DOHH2 (cell line): ENCODE results near the gene ADCY1.

Experiments used
- H3F3A ChIP-seq: fragments of 200-600 bp; sonication (generic), shearing (Covaris generic); 2 replicates; pipeline ENCODE4 v1.6.0; 2016; ENCODE audit warnings: antibody characterized with exemption, mild to moderate bottlenecking; ENCODE audit not compliant: control insufficient read depth, insufficient read depth
- H3K27ac ChIP-seq: fragments of 200-600 bp; sonication (generic); 2 replicates; pipeline ENCODE4 v1.5.1; 2014; ENCODE audit warnings: low read depth, mild to moderate bottlenecking, low read length, moderate library complexity
- H3K27me3 ChIP-seq: fragments of 200-600 bp; sonication (generic); 2 replicates; pipeline ENCODE4 v1.6.1; 2014; ENCODE audit warnings: mild to moderate bottlenecking, low read length, mixed read lengths; ENCODE audit not compliant: control insufficient read depth
- H3K36me3 ChIP-seq: fragments of 200-600 bp; sonication (generic); 2 replicates; pipeline ENCODE4 v1.6.1; 2014; ENCODE audit warnings: mild to moderate bottlenecking, low read length, moderate library complexity, mixed read lengths; ENCODE audit not compliant: control insufficient read depth
- H3K4me1 ChIP-seq: fragments of 200-600 bp; sonication (generic); 2 replicates; pipeline ENCODE4 v1.6.1; 2014; ENCODE audit warnings: mild to moderate bottlenecking, low read length, mixed read lengths; ENCODE audit not compliant: control insufficient read depth
- H3K4me2 ChIP-seq: fragments of 200-600 bp; sonication (generic); 2 replicates; pipeline ENCODE4 v1.6.0; 2014; ENCODE audit warnings: mild to moderate bottlenecking, low read length, moderate library complexity
- H3K4me3 ChIP-seq: fragments of 200-600 bp; sonication (generic); 2 replicates; pipeline ENCODE4 v1.5.1; 2014; ENCODE audit warnings: mild to moderate bottlenecking, low read length, mixed read lengths
- H3K79me2 ChIP-seq: fragments of 200-600 bp; sonication (generic); 2 replicates; pipeline ENCODE4 v1.6.1; 2014; ENCODE audit warnings: mild to moderate bottlenecking, low read length, mixed read lengths; ENCODE audit not compliant: control insufficient read depth
- H3K9me2 ChIP-seq: fragments of 200-600 bp; sonication (generic); replicated peaks from 2 replicates; pipeline ENCODE4 v1.6.1; 2014; ENCODE audit warnings: mild to moderate bottlenecking, low read length, mixed read lengths; ENCODE audit not compliant: control insufficient read depth
- H3K9me3 ChIP-seq: fragments of 200-600 bp; sonication (generic); 2 replicates; pipeline ENCODE4 v1.6.1; 2014; ENCODE audit warnings: antibody characterized with exemption, low read length, mixed read lengths; ENCODE audit not compliant: control insufficient read depth, insufficient read depth
- H4K20me1 ChIP-seq: fragments of 200-600 bp; sonication (generic); 2 replicates; pipeline ENCODE4 v1.6.0; 2014; ENCODE audit warnings: low read depth, mild to moderate bottlenecking, antibody characterized with exemption, low read length, moderate library complexity; ENCODE audit not compliant: control insufficient read depth, insufficient read depth
- EZH2phosphoT487 ChIP-seq: fragments of 200-600 bp; sonication (generic); IDR thresholded peaks from 2 replicates; pipeline ENCODE4 v1.6.1; 2017; ENCODE audit warnings: borderline replicate concordance, mild to moderate bottlenecking, antibody characterized with exemption, low read length, moderate library complexity, mixed read lengths
- TF ChIP-seq, protein P1 (sequence below): fragments of 200-600 bp; sonication (generic); IDR thresholded peaks from one replicate; pipeline ENCODE4 v1.5.1; 2014; ENCODE audit warnings: antibody characterized with exemption, mild to moderate bottlenecking, low read depth, low read length; ENCODE audit not compliant: poor library complexity, severe bottlenecking

ADCY1 gene

DNA sequence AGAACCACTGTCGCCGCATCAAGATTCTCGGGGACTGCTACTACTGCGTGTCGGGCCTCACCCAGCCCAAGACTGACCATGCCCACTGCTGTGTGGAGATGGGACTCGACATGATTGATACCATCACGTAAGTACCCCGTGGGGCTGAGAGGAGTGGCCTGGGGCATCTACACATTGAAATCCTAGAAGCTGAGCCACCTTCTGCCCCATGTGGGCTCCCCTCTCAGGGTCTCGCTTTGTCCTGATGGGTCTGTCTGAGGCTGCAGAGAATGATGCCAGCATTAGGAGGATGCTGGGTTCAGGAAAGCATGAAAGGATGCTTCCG lies 74.5 kb downstream of the ADCY1 start:
- Histone ChIP-seq H3K36me3 (no peaks in the 10 kb centered on the region), H3K27ac (no peak overlapping the region), H3K4me3 (no peak overlapping the region), H3K4me2 (no peak overlapping the region), H3K27me3 (peaks cover under 1% of the 10 kb centered on the region; the same call in 1 of the 2 replicates), H3K4me1 (no peaks in the 10 kb centered on the region), H3K9me3 (no peaks in the 10 kb centered on the region), H4K20me1 (0 out of 2 replicates have a peak, but pooled peaks cover 4% of the 10 kb centered on the region), H3K79me2 (no peaks in the 10 kb centered on the region), H3K9me2 (no peaks in the 10 kb centered on the region), H3F3A (no peaks in the 10 kb centered on the region)
- TF ChIP-seq EZH2phosphoT487 = no peak
- TF ChIP-seq, protein P1, sequence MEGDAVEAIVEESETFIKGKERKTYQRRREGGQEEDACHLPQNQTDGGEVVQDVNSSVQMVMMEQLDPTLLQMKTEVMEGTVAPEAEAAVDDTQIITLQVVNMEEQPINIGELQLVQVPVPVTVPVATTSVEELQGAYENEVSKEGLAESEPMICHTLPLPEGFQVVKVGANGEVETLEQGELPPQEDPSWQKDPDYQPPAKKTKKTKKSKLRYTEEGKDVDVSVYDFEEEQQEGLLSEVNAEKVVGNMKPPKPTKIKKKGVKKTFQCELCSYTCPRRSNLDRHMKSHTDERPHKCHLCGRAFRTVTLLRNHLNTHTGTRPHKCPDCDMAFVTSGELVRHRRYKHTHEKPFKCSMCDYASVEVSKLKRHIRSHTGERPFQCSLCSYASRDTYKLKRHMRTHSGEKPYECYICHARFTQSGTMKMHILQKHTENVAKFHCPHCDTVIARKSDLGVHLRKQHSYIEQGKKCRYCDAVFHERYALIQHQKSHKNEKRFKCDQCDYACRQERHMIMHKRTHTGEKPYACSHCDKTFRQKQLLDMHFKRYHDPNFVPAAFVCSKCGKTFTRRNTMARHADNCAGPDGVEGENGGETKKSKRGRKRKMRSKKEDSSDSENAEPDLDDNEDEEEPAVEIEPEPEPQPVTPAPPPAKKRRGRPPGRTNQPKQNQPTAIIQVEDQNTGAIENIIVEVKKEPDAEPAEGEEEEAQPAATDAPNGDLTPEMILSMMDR = no peak

DNA sequence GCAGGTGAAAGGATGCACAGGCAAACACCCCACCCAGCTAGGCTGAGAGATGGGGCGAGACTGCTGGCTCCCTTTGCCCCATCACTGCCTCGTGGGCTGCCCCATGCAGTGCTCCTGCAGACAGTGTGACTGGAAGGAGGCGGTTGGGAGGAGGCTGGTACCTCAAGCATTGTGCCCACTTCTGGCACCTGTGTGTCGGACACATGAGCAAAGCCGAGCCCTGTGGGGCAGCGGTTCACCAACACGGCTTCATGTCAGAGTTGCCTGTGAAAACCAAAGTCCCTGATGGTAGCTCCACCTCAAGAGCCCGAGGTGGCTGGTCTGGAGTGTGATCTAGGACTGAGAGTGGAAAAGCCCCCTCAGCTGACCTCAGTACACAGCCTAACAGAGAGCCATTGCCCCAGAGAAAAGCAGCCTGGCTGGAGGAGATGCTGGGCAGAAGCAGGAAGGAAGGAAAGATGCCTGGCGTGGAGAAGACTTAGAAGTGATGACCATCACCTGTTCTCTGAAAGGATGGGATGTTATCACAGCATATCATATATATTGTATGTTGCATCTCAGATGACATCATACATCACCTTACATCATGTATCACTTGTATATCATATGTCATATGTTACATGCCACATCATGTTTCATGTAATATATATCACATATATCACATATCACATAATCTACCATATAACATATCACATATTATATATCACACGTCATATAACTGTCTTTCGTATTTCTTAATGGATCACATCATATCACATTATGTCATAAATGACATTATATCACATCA lies 75.6 kb downstream of the ADCY1 start:
- H3K4me3 ChIP-seq = no peak overlapping the region

GRCh38 chr7:45650404-45651394 lies 76.5 kb downstream of the ADCY1 start:
- TF ChIP-seq EZH2phosphoT487 = no peak
- TF ChIP-seq, protein P1 = no peak
- H3K4me3 ChIP-seq = no peak overlapping the region
- no peak overlapping the region for H3K4me2 ChIP-seq
- H3K79me2 ChIP-seq = no peaks in the 10 kb centered on the region
- no peaks in the 10 kb centered on the region for H3K27me3 ChIP-seq
- no peaks in the 10 kb centered on the region for H3K9me3 ChIP-seq
- H3F3A ChIP-seq = no peaks in the 10 kb centered on the region
- no peak overlapping the region for H3K27ac ChIP-seq
- H3K36me3 ChIP-seq = no peaks in the 10 kb centered on the region
- no peaks in the 10 kb centered on the region for H3K4me1 ChIP-seq
- H3K9me2 ChIP-seq = no peaks in the 10 kb centered on the region
- 0 out of 2 replicates have a peak, but pooled peaks cover 4% of the 10 kb centered on the region for H4K20me1 ChIP-seq

More for the DNA sequence above, 75.6 kb downstream of the ADCY1 start:
- no peaks in the 10 kb centered on the region for H3K4me1 ChIP-seq
- H3K27me3 ChIP-seq = no peaks in the 10 kb centered on the region
- H3K79me2 ChIP-seq = no peaks in the 10 kb centered on the region
- no peak overlapping the region for H3K27ac ChIP-seq
- H3K9me3 ChIP-seq = no peaks in the 10 kb centered on the region
- H4K20me1 ChIP-seq = 0 out of 2 replicates have a peak, but pooled peaks cover 4% of the 10 kb centered on the region
- H3F3A ChIP-seq = no peaks in the 10 kb centered on the region
- no peak overlapping the region for H3K4me2 ChIP-seq
- no peak for TF ChIP-seq EZH2phosphoT487
- TF ChIP-seq, protein P1 = no peak
- H3K36me3 ChIP-seq = no peaks in the 10 kb centered on the region
- no peaks in the 10 kb centered on the region for H3K9me2 ChIP-seq
